ENCODE data around the gene PAPPA. TPM values are rescaled to one million over a fixed set of nuclear protein-coding genes. Genes with fewer than 3 reads are reported as not detected.

PAPPA gene
- total and polyA plus RNA-seq, 12 donors: 0.22 to 23.9 (median 5.7) TPM

DNA sequence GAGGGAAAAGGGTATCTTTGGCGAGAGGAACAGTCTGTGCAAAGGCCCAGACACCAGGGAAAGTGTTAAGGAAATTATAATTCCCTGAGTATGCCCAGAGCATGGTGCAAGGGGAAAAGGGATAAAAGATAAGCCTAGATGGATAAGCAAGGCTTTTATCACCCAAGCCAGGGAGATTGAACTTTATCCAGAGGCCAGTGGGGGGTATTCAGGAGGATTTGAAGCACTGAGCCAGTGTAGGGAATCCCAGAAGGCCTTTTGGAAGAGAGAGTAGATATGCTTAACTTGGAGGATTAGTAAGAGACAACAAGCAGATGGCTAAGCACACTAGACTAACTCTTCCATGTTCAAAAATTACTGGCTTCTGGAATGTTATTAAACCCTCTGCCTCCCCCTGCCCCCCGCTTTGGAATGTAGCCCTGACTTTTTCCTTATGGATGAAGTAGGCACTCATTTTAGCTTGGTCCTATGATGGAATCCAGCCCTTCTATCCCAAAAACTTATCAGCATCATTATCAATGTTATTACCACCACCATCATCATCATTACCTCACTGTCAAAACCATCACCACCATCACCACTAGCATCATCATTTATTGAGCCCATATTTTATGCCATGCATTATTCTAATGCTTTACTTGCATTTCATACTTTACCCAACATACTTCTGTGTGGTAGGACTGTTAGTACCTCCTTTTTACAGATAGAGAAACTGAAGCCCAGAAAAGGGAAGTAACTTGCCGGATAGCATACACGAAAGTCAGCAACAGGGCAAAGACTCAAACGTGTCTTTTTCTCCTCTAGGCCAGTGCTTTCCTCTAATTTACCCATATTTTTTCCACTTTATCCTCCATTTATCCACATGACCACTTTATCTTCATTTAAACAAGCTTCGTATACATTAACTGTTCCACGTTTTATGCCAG, 237.0 kb downstream of the PAPPA start:
- Histone ChIP-seq H3K4me1 (replicated peaks in 1 of 2) (no peaks in the 10 kb centered on the region), H3K27me3 (no peaks in the 10 kb centered on the region), H3K36me3 (replicated peaks in 1 of 2) (peaks cover 0 to 7% of the 10 kb centered on the region in 2 donors), H3K27ac (no peak overlapping the region), H3K4me3 (no peak overlapping the region), H3K9me3 (replicated peaks in 1 of 3) (no peaks in the 10 kb centered on the region)
- TF ChIP-seq, protein P1, sequence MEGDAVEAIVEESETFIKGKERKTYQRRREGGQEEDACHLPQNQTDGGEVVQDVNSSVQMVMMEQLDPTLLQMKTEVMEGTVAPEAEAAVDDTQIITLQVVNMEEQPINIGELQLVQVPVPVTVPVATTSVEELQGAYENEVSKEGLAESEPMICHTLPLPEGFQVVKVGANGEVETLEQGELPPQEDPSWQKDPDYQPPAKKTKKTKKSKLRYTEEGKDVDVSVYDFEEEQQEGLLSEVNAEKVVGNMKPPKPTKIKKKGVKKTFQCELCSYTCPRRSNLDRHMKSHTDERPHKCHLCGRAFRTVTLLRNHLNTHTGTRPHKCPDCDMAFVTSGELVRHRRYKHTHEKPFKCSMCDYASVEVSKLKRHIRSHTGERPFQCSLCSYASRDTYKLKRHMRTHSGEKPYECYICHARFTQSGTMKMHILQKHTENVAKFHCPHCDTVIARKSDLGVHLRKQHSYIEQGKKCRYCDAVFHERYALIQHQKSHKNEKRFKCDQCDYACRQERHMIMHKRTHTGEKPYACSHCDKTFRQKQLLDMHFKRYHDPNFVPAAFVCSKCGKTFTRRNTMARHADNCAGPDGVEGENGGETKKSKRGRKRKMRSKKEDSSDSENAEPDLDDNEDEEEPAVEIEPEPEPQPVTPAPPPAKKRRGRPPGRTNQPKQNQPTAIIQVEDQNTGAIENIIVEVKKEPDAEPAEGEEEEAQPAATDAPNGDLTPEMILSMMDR (IDR thresholded peaks at IDR 0.05): no peak
- TF ChIP-seq POLR2A (IDR thresholded peaks at IDR 0.05): no peak
- intact Hi-C loops (cut with DNase I): no loop called here
- 76 to 92% (median 83%) methylated on average over 7 of the region's 7 CpGs for WGBS, 4 donors
- DNase-seq: no peak

DNA sequence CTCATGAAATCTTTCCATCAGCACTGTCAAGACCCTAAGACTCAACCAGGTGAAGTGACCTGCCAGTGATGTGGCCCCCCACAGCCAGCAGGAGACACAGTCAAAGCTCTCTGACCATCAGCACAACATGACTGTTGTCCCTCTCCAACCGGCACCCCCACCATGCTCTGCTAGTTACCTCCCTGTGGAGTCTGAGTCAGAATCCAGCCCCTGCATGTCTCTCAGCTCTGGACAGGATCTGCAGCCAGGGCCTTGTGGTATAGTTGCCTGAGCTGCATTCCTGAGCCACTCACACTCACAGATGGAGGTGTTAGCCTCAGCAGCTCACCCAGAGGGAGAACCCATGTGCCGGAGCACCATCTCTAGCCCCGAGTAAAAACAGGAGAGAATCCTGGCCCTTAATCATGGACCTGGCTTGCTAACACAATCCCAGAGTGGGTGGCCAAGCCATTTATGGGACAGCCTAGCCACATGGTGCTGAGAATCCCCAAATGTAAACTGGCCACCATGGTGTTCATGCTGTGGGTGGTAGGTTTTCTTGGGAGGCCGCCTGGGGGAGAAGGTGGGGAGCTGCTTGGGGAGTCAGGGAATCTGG, 237.8 kb downstream of the PAPPA start:
- H3K36me3 ChIP-seq (replicated peaks in 1 of 2): peaks cover 0 to 7% of the 10 kb centered on the region in 2 donors
- intact Hi-C loops (cut with DNase I): no loop called here
- WGBS, 4 donors: 83 to 95% (median 88%) methylated on average over 1 to 4 of the region's 4 CpGs
- no peaks in the 10 kb centered on the region for H3K27me3 ChIP-seq
- no peak for DNase-seq
- H3K9me3 ChIP-seq (replicated peaks in 1 of 3): no peaks in the 10 kb centered on the region
- H3K4me1 ChIP-seq (replicated peaks in 1 of 2): no peaks in the 10 kb centered on the region
- TF ChIP-seq, protein P1 (IDR thresholded peaks at IDR 0.05): no peak
- no peak for TF ChIP-seq POLR2A (IDR thresholded peaks at IDR 0.05)
- H3K4me3 ChIP-seq: no peak overlapping the region
- H3K27ac ChIP-seq: no peak overlapping the region

DNA sequence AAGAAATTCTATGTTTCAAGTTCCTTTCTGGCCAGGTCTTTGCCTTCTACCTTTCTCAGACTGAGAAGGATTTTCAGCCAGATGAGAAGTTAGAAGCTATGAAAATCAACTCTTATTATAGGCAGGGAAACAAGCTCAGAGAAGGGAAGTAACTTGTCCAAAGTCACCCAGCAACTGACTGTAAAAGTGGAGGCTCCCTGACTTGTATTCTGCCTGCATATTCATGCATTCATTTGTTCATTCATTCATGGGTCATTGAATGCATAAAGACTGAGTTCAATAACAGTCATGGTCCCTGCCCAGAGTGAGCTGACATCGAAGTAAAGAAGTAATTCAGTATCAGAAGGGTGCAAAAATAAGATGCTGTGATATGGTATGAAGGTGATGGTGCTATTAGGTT, 239.6 kb downstream of the PAPPA start:
- intact Hi-C loops (cut with DNase I): no loop called here
- no peak overlapping the region for H3K27ac ChIP-seq
- H3K4me1 ChIP-seq (replicated peaks in 1 of 2): no peaks in the 10 kb centered on the region
- H3K9me3 ChIP-seq (replicated peaks in 1 of 3): no peaks in the 10 kb centered on the region
- TF ChIP-seq POLR2A (IDR thresholded peaks at IDR 0.05): no peak
- TF ChIP-seq, protein P1 (IDR thresholded peaks at IDR 0.05): no peak
- H3K36me3 ChIP-seq (replicated peaks in 1 of 2): peaks cover 0 to 4% of the 10 kb centered on the region in 2 donors
- no peak for DNase-seq
- no peak overlapping the region for H3K4me3 ChIP-seq
- no peaks in the 10 kb centered on the region for H3K27me3 ChIP-seq
- WGBS, 4 donors: 92 to 95% (median 93%) methylated on average over 1 of the region's 1 CpG

DNA sequence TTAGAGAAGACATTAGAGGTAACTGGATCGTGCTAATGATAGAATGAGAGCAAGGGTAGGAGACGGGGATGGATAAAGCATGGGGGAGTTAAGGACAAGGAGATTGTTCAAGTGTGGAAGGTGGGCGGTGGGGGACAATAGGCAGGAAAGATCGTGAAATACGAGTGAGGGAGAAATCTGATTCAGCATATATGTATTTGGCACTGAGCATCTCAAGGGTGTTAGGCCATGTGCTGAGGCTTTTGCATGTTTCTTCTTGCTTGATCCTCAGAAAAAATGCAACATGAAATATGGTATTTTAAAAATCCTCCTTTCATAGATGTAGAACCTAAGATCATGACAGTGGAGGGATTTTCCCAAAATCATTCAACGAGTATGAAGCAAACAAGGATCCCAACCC, 240.5 kb downstream of the PAPPA start:
- peaks cover 0 to 4% of the 10 kb centered on the region in 2 donors for H3K36me3 ChIP-seq (replicated peaks in 1 of 2)
- TF ChIP-seq, protein P1 (IDR thresholded peaks at IDR 0.05): no peak
- no peak for TF ChIP-seq POLR2A (IDR thresholded peaks at IDR 0.05)
- intact Hi-C loops (cut with DNase I): no loop called here
- no peak overlapping the region for H3K27ac ChIP-seq
- H3K4me1 ChIP-seq (replicated peaks in 1 of 2): no peaks in the 10 kb centered on the region
- 92 to 95% (median 95%) methylated on average over 6 of the region's 6 CpGs for WGBS, 4 donors
- H3K4me3 ChIP-seq: no peak overlapping the region
- no peaks in the 10 kb centered on the region for H3K27me3 ChIP-seq
- no peaks in the 10 kb centered on the region for H3K9me3 ChIP-seq (replicated peaks in 1 of 3)
- DNase-seq: no peak

Data from adrenal gland (tissue), 12 donors.